RKO (cell line): Measurements from ENCODE around the gene C1orf105.
"Not testable (repeated sequence)": the region's sequence is repeated elsewhere in the genome, so short reads cannot be mapped to it uniquely, and the experiment has no call there.

Experiments
- DNase-seq: peaks from one replicate; pipeline ENCODE4 v3.0.0-alpha.2; 2016; ENCODE audit warnings: low spot score

C1orf105 gene

GRCh38 chr1:172420385-172420784 lies at the start of gene C1orf105:
C1orf105 (plus strand) TSS chr1:172420685; CDS start chr1:172420886, 201 bp downstream.
- DNase-seq: no peak

- DNase-seq: not testable (repeated sequence)
Measured at GRCh38 chr1:172371646-172372045, 48.8 kb upstream of the C1orf105 start.

GRCh38 chr1:172373864-172374263 lies 46.6 kb upstream of the C1orf105 start:
- DNase-seq: no peak

DNA sequence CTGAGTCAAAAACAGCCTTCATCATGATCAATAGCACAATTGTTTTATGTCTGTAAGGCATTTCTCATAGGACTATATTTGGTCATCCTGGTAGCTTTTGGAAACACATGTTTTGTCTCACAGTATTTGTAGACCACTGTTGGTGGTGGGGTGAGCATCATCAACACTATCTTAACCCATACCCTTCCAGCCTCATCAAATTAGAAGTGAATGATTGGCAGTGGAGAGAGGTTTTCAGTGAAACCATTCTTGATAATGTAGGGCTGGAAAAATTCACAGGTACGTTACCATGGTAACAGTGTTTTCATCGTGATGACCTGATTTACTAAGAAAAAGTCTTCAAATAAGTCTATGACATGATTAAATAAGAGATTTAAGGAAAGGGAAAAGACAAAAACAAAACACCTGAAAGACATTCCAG lies 45.3 kb upstream of the C1orf105 start:
- DNase-seq: no peak

GRCh38 chr1:172376431-172376830 lies 44.1 kb upstream of the C1orf105 start:
- no peak for DNase-seq

DNA sequence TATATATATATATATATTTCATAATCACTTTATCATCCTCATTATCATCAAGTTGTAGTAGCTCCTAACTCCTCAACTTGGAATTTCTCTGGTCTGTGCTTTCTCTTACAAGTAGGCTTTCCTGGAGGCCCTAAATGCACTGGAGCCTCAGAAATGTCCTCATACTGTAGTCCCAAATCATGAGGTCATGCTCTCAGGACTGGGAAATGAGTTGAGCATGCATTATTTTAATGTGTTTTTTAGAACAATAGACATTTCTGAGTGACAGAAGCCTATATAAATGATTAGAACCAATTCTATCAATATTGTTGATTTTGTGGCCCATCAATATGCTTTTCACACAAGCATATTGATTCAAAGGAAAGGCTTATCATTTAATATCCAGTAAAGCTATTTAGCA lies 42.9 kb upstream of the C1orf105 start:
- no peak for DNase-seq

- no peak for DNase-seq
Measured at GRCh38 chr1:172378109-172378760, 42.2 kb upstream of the C1orf105 start.

DNA sequence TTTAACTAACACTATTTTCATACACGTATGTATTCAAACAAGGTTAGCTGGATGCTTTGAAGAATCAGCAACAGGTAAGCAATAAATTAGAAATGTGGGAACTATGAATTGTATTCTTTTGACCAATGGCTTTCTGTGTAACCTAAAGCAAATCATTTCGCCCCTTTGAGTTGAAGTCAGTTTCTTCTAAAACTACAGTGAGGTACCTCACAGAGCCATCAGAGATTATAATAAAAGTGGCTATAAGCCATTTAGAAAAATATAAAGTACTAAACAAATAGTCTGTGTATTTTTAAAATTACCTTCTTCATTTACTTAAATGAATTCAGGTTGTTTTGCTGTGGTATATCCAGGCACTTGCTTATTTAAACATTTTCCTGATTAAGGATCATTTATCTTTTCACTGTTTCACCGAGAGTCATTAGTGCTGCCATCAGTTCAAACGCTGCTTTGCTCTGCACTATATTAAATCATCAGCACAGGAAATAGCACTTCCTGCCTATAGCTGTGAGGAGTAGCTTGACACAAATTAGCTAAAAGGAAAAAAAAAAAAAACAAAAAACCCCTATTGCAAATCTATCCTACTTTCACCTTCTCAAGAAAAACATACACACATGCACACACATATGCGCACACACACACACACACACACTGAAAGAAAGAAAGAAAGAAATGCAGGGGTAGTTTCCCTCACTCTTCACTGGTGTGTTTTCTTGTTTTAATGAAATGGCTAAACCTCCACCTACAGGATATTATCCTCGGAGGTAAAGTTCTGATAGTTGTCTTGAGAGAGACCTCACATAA lies 39.8 kb upstream of the C1orf105 start:
- DNase-seq: no peak

- no peak for DNase-seq
Measured at GRCh38 chr1:172381946-172382345, 38.5 kb upstream of the C1orf105 start.

- DNase-seq: no peak
Measured at GRCh38 chr1:172382406-172382805, 38.1 kb upstream of the C1orf105 start.

GRCh38 chr1:172382990-172383389 lies 37.5 kb upstream of the C1orf105 start:
- DNase-seq: no peak

DNA sequence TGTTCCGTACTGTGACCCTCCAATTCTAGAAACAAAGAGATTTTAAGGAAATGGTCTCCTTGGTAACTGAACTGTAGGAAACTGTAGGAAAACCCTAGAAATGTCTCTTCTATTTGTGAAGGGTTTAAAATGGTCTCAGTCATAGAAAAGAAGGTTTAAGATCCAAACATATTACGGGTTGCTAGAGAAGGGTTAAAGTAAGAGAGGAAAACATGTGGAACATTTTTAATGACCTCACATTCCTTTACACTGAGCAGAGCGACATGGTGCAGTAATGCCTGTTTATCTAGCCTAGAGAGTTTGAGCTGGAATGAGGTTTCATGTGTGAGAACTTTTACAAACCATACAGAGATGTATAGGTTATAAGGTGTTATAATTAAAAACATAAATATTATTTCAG lies 36.9 kb upstream of the C1orf105 start:
- no peak for DNase-seq

GRCh38 chr1:172384656-172385055 lies 35.8 kb upstream of the C1orf105 start:
- no peak for DNase-seq

DNA sequence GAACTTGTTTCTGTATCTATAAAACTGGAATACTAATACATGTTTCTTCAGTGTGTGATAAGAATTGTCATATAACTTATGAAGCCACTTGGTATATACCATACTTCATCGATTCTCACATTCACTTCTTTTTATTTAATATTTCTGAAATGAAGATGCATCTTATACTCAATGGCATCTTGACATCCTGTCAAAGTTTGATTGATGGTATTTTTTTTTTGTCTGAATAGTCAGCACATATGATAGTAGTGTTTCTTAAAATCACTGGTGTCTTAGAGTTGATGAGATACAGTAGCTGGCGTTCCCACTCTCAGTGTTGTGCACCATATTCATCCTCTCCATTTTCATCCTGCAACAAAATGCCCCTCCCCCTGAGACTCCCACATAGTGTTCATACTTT lies 34.4 kb upstream of the C1orf105 start:
- DNase-seq: no peak

- no peak for DNase-seq
Measured at GRCh38 chr1:172388490-172388889, 32.0 kb upstream of the C1orf105 start.

DNA sequence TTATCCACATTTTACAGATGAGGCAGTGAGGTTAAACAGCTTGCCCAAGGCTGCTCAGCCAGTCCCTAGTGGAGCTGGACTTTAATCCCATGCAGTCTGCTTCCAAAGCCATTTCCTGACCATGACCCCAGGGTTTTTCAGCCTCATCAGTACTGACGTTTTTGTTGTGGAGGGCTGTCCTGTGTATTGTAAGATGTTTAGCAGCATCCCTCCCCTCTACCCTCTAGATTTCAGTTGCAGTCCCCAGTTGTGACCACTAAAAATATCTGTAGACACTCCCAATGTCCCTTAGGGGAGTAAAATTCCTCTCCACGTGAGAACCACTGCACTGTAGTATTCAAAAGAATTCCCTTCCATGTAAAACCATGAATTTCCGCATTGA lies 30.2 kb upstream of the C1orf105 start:
- no peak for DNase-seq

DNA sequence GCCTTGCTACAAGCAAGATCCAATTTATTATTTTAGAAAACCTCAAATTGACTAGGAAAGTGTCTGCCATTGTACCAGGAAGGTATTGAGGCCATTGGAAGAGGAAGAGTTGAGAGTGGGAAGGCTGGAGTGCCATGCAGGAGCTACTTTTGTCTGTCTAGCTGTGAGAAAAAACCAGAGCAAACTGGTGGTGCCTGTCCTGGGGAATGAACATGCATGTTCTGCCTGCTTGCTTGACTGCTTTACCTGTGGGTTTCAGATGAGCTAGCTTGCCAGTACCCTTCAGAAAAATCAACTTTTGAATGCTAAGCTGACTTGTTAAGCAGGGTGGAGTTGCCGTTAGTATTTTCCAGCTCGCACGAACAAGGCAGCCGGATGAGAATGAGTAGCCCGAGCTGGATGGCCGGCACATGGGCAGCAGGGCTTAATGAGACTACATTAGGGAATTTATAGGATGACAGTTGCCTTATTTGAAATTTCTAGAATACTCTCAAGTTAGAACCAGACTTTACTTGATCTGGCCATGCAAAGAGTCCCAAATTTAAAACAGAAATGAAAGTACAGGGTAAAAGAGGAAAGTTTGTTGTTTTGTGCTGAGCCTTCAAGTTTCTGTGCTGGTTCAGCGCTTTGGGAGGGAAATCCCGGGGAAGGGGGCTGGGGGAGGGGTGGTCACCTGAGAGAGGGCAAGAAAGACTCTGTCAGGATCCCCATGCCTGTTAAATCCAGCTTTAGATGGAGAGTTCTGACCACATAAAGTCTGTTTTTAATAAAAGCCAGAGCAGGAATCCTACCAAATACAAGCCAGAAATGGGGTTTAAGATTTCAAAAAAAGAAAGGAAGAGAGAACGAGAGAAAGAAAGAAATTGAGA lies 29.6 kb upstream of the C1orf105 start:
- no peak for DNase-seq

DNA sequence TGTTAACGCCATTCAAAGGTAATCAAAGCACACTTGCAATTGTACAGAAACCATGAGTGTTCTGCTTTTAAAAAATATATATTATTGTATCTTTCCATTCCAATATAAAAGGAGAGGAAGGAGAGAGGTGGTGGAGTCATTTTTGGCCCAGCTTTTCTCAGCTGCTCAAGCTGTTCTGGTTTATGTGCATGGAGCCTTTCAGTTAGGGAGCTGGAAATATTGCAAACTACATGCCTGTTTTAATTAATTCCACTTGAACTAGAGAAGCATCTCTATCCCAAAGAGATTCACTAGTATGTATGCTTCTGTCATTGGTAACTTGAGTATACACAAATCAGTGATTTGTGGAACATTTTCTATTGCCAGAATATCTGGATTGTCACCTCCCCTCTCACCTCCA lies 28.5 kb upstream of the C1orf105 start:
- no peak for DNase-seq

DNA sequence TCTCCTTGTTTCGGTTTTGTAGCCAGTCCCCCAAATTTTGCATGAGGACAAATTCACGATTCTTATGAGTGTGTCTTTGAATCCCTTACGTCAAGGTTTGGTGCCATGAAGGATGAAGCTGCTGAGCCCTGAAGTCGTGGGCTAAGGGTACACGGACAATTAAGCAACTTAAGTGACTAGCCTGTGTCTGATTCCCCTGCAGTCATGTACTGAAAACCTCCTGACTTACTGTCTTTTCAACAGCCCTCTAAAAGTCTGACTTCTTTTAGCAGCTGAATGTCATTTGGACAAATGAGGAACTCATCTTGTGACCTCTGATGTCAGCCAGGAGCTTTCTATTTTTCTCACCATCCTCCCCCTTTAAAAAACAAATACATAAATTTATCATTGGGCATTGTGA lies 27.1 kb upstream of the C1orf105 start:
- DNase-seq: no peak

DNA sequence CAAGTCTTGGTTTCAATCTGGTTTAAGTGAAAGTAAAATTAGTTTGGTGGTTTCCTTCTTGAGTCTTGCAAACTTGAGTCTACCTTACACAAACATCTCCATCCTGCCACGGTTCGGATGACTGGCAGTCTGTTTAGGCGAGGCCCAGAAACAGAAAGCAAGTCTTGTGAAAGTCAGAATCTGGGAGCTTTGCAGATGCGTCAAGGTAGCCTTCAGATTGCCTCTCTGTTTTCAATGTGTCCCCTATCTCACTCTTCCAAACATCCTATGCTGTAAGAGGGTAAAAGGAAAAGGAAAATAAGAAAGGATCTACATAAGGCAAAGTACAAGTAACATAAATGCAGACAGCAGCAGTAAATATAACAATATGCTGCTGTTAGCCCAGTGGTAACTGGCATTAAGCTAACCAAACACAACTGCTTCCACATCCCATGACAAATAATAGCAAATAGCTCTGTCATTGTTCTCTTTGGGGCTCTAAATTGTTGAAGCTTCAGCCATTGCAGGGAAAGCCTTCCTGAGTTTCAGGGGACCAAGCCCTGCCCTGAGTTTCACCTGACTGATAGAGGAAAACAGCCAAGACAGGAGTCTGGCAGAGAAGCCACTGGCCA lies 26.2 kb upstream of the C1orf105 start:
- no peak for DNase-seq

- DNase-seq: no peak
Measured at GRCh38 chr1:172394811-172395210, 25.7 kb upstream of the C1orf105 start.

DNA sequence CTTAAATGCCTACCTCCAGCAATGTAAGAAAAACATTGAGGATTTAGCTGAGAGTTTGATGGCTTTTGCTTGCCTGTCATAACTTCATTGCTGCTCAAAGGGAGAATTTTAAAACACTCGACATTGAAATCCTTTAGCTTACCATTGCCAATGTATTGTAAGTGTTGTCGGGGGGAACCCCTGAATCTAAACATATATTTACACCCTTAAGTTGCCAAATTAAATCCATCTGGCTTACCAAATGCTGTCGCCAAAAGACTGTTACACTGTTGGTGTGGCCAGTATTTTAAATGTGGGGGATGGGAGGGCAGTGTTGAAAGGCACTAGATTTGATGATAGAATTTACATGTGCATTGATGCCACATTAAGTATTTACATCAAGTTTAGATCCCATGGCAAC lies 24.9 kb upstream of the C1orf105 start:
- DNase-seq: no peak
